Panc1 (cell line): ENCODE measurements around the gene TMEM45B.

Source experiments
- POLR2AphosphoS5 ChIP-seq: IDR thresholded peaks from 2 replicates; pipeline ENCODE4 v1.6.1; 2012; ENCODE audit warnings: mild to moderate bottlenecking, low read depth, low read length, moderate library complexity
- REST ChIP-seq, 2 experiments: IDR thresholded peaks; 2 replicates each; pipeline ENCODE4 v1.6.1; 2011 to 2012; ENCODE audit warnings: low read depth in 2 of 2, control low read depth in 1 of 2, low read length in 1 of 2, mild to moderate bottlenecking in 1 of 2, moderate library complexity in 1 of 2; ENCODE audit not compliant: insufficient read depth in 1 of 2
- SIN3A ChIP-seq: IDR thresholded peaks from 2 replicates; pipeline ENCODE4 v1.6.1; 2012; ENCODE audit warnings: low read depth, mild to moderate bottlenecking, low read length, moderate library complexity, borderline replicate concordance; ENCODE audit not compliant: insufficient read depth
- TF ChIP-seq, protein P1 (sequence below): fragments of 450-650 bp; IDR thresholded peaks from 2 replicates; pipeline ENCODE4 v1.5.1; 2017; ENCODE audit warnings: mild to moderate bottlenecking

- TF ChIP-seq, protein P1, sequence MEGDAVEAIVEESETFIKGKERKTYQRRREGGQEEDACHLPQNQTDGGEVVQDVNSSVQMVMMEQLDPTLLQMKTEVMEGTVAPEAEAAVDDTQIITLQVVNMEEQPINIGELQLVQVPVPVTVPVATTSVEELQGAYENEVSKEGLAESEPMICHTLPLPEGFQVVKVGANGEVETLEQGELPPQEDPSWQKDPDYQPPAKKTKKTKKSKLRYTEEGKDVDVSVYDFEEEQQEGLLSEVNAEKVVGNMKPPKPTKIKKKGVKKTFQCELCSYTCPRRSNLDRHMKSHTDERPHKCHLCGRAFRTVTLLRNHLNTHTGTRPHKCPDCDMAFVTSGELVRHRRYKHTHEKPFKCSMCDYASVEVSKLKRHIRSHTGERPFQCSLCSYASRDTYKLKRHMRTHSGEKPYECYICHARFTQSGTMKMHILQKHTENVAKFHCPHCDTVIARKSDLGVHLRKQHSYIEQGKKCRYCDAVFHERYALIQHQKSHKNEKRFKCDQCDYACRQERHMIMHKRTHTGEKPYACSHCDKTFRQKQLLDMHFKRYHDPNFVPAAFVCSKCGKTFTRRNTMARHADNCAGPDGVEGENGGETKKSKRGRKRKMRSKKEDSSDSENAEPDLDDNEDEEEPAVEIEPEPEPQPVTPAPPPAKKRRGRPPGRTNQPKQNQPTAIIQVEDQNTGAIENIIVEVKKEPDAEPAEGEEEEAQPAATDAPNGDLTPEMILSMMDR = no peak
- no peak for TF ChIP-seq POLR2AphosphoS5
- no peak for TF ChIP-seq REST (IDR thresholded peaks at IDR 0.05; ENCODE audit: insufficient read depth in 1 of 2, low read depth in 2 of 2, low read length in 1 of 2)
- no peak for TF ChIP-seq SIN3A
These were observed 36.3 kb upstream of the TMEM45B start for GRCh38 chr11:129779342-129779741.
